Measurements from ENCODE around the gene GNG4.
A peak's percentile ranks its signal among the peaks of the same experiment; 100 is the strongest.

GNG4 gene

GRCh38 chr1:235584973-235585372, 64.6 kb downstream of the GNG4 start:
- Histone ChIP-seq H3K9ac (no peak overlapping the region), H3K4me3 (IDR thresholded peaks at IDR 0.05; ENCODE audit: insufficient read depth, low read depth, low read length) (no peak overlapping the region), H3K79me2 (ENCODE audit: insufficient read depth, low read depth) (no peaks in the 10 kb centered on the region), H3K4me1 (ENCODE audit: low read depth, poor library complexity, severe bottlenecking) (no peaks in the 10 kb centered on the region), H3K27me3 (ENCODE audit: insufficient read depth, low read depth) (no peaks in the 10 kb centered on the region), H3K36me3 (ENCODE audit: insufficient read depth) (no peaks in the 10 kb centered on the region), H3K27ac (no peak overlapping the region), H3K4me2 (no peak overlapping the region), H4K20me1 (ENCODE audit: insufficient read depth) (no peaks in the 10 kb centered on the region), H2AFZ (ENCODE audit: low read depth) (no peak overlapping the region)
- TF ChIP-seq CTCF (conservative IDR thresholded peaks at IDR 0.05; ENCODE audit: low read depth, low read length) = no peak

GRCh38 chr1:235583511-235584001, 66.0 kb downstream of the GNG4 start:
- Histone ChIP-seq H2AFZ (ENCODE audit: low read depth) (no peak overlapping the region), H3K79me2 (ENCODE audit: insufficient read depth, low read depth) (no peaks in the 10 kb centered on the region), H3K4me2 (no peak overlapping the region), H3K9ac (no peak overlapping the region), H3K27me3 (ENCODE audit: insufficient read depth, low read depth) (no peaks in the 10 kb centered on the region), H3K27ac (no peak overlapping the region), H3K4me3 (IDR thresholded peaks at IDR 0.05; ENCODE audit: insufficient read depth, low read depth, low read length) (no peak overlapping the region), H3K36me3 (ENCODE audit: insufficient read depth) (no peaks in the 10 kb centered on the region), H4K20me1 (ENCODE audit: insufficient read depth) (no peaks in the 10 kb centered on the region), H3K4me1 (ENCODE audit: low read depth, poor library complexity, severe bottlenecking) (no peaks in the 10 kb centered on the region)
- TF ChIP-seq CTCF (conservative IDR thresholded peaks at IDR 0.05; ENCODE audit: low read depth, low read length) = 0 out of 2 replicates have a peak, but pooled peaks have one; percentile 21

- Histone ChIP-seq H2AFZ (ENCODE audit: low read depth) (no peak overlapping the region), H3K27ac (no peak overlapping the region), H3K4me3 (IDR thresholded peaks at IDR 0.05; ENCODE audit: insufficient read depth, low read depth, low read length) (no peak overlapping the region), H3K4me1 (ENCODE audit: low read depth, poor library complexity, severe bottlenecking) (no peaks in the 10 kb centered on the region), H3K9ac (no peak overlapping the region), H3K27me3 (ENCODE audit: insufficient read depth, low read depth) (no peaks in the 10 kb centered on the region), H3K79me2 (ENCODE audit: insufficient read depth, low read depth) (no peaks in the 10 kb centered on the region), H3K36me3 (ENCODE audit: insufficient read depth) (no peaks in the 10 kb centered on the region), H3K4me2 (no peak overlapping the region), H4K20me1 (ENCODE audit: insufficient read depth) (no peaks in the 10 kb centered on the region)
- no peak for TF ChIP-seq CTCF (conservative IDR thresholded peaks at IDR 0.05; ENCODE audit: low read depth, low read length)
Observed at GRCh38 chr1:235582130-235582529, 67.5 kb downstream of the GNG4 start.

DNA sequence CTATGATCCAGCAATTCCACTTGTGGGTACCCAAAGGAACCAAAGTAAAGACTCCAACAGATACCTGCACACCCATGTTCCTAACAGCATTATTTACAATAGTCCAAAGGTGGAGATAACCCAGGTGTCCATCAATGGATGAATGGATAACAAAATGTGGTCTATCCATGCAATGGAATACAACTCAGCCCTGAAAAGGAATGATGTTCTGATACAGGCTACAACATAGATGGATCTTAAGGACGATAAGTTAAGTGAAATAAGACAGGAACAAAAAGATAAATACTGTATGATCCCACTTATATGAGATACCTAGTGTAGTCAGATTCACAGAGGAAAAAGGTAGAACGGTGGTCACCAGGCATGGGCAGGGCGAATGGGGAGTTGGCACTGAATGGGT, 69.7 kb downstream of the GNG4 start:
- no peaks in the 10 kb centered on the region for H3K4me1 ChIP-seq (ENCODE audit: low read depth, poor library complexity, severe bottlenecking)
- no peak overlapping the region for H3K27ac ChIP-seq
- no peak for TF ChIP-seq CTCF (conservative IDR thresholded peaks at IDR 0.05; ENCODE audit: low read depth, low read length)
- no peaks in the 10 kb centered on the region for H3K79me2 ChIP-seq (ENCODE audit: insufficient read depth, low read depth)
- H3K9ac ChIP-seq = no peak overlapping the region
- no peaks in the 10 kb centered on the region for H3K27me3 ChIP-seq (ENCODE audit: insufficient read depth, low read depth)
- no peaks in the 10 kb centered on the region for H3K36me3 ChIP-seq (ENCODE audit: insufficient read depth)
- H3K4me3 ChIP-seq (IDR thresholded peaks at IDR 0.05; ENCODE audit: insufficient read depth, low read depth, low read length) = no peak overlapping the region
- no peaks in the 10 kb centered on the region for H4K20me1 ChIP-seq (ENCODE audit: insufficient read depth)
- H3K4me2 ChIP-seq = no peak overlapping the region
- H2AFZ ChIP-seq (ENCODE audit: low read depth) = no peak overlapping the region
